Activated CD8-positive, alpha-beta memory T cell treated with anti-CD3 and anti-CD28 coated beads for 48 hours (primary cell): ENCODE results near the gene BICDL2.

Experiments used
- DNase-seq, 3 experiments: peaks; one replicate each; pipeline ENCODE4 v3.0.0-alpha.2; 2020; ENCODE audit warnings: low read depth in 2 of 3, low spot score in 2 of 3

Gene BICDL2

GRCh38 chr16:3049921-3050481, 13.3 kb upstream of the BICDL2 start:
- no peak for DNase-seq

DNA sequence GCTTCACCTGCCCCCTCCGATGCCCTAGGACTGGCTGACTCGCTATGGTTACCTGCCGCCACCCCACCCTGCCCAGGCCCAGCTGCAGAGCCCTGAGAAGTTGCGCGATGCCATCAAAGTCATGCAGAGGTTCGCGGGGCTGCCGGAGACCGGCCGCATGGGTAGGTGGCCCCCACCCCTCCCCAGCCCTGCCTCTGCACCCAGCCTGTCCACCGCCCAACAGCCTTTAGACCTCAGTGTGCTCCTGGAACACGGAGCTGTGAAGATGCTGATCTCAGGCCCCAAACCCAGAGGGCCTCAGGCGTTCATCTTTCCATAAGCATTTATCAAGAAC, 10.6 kb upstream of the BICDL2 start:
- no peak for DNase-seq

DNA sequence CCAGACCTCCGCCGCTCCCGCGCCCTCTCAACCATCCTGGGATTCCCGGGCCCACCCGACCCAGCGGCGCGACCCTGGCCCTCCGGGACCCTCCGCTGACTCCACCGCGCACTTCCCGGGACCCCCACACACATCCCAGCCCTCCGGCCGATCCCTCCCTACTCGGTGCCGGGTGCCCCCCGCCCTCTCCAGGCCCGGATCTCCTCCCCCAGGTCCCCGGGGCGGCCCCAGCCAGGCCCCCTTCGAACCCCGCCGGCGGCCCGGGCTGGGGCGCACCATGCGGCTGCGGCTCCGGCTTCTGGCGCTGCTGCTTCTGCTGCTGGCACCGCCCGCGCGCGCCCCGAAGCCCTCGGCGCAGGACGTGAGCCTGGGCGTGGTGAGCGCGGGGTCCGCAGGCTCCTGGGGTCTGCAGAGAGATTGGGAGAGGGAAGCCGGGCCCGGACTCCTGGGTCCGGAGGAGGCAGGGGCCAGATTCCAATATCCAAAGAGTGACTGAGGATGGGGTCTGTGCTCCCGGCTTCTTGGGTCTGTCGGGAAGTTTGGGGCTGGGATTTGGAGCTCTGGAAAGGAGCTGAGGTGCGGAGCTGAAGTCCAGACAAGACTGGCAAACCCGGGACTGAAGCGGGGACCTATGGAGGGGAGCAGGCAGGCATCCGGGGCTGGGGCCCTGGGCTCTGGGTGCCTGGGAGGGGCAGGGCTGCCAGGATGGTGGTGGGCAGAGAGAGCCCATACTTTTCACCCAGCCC, 10.1 kb upstream of the BICDL2 start:
- no peak for DNase-seq

DNA sequence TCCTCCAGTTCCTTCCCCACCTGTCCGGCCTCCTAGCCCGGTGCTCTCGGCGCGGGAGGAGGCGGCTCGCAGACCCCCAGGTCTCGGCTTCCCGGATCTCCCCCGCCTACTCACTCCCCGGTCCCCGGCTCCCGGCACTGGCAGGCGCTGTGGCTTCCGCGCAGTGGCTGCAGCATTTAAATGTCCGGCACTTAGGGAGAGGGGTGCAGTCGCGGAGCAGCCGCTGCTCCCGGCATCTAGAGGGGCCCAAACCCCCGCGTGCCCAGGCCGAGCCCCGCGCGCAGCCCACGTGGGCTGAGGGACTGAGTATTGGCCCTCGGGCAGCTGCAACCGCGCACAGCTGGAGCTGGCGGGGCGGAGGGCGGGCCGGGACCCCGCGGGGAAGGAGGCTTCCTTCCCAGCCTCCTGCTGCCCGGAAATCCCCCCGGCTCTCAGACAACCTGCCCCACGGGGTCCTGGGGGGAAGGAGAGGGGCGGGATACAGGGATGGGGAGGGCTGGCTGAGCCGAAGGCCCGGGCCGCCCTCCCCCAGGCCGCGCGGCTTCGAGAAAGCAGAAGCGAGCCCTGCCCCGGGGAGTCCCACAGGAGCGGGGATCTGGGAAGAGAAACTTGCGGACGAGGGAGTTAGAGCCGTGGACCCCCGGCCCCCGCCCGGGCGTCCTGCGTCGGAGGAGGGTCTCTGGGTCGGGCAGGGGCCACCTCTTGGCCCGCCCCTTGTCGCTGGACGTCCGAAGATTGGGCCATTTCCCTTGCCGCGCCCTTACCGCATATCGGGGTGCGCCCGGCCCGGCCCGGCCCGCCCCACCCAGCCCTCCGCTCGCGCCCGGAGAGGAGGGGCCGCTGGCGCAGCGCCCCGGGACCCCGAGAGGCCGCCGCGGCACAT, 9.3 kb upstream of the BICDL2 start, which contains the start of gene MMP25:
Gene MMP25 (plus strand): TSS at position 804 of the 883 bp plus-strand sequence. CDS start 357 bp downstream, outside the sequence.
- no peak for DNase-seq

DNA sequence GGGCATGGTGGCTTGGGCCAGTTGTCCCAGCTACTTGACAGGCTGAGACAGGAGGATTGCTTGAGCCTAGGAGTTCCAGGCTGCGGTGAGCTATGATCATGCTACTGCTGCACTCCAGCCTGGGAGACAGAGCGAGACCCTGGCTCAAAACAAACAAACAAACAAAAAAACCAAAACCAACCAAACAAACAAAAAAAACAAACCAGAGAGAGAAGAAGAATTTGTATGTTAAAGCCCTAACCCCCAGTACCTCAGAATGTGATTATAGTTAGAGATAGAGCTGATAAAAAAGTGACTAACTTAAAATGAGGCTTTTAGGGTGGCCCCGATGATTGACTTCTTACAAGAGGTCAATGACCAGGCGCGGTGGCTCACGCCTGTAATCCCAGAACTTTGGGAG, 8.0 kb upstream of the BICDL2 start:
- DNase-seq: no peak

GRCh38 chr16:3042376-3042775, 5.6 kb upstream of the BICDL2 start:
- no peak for DNase-seq

- no peak for DNase-seq
These were observed 2.2 kb upstream of the BICDL2 start for GRCh38 chr16:3038896-3039295.

GRCh38 chr16:3038256-3038655, 1.5 kb upstream of the BICDL2 start:
- DNase-seq: no peak

GRCh38 chr16:3035972-3036725, 595 bp downstream of the BICDL2 start:
- DNase-seq: no peak

GRCh38 chr16:3035289-3035971, 1.3 kb downstream of the BICDL2 start:
- no peak for DNase-seq

GRCh38 chr16:3032624-3033023, 4.1 kb downstream of the BICDL2 start:
- no peak for DNase-seq

DNA sequence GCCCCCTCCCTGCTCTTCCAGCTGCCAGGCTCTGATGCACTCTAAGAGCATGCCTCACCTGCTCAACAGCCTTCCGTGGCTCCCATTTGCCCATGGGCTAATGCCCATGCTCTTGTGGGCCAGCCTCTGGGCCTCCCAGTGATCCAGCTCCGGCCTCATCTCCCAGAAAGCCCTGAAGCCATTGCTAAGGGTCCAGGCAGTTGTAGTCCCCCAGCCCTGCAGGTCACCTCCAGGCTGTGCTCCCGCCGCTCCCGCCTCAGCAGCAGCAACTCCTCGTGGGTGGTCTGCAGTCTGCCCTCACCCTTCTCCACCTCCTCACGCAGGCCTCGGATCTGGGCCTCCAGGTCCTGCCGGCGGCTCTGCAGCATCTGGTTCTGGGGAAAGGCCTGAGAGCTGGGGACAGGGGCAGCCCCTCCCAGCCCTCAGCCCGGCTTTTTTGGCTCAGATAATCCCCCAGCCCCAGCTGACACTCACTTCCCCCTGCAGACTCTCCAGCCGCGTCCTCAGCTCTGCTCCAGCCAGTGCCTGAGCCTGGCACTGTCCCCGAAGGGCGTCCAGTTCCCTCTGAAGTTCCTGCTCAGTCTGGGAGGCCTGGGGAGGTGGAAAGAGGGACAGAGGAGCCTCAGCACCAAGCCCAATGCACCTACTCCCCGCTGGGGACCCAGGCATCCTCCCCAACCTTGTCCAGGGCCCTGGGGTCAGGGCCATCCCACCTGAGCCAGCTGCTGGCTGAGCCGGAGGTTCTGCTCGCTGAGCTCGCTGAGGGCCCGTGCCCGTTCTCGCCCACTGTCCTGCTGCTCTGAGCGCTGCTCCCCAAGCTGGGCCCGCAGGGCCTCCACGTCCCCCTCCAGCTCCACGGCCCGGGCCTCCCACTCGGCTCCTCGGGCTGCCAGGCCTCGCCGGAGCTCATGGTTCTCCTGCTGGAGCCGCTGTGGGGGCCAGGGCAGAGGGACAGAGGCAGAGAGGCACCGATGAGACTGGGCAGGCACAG, 6.2 kb downstream of the BICDL2 start:
- DNase-seq: no peak

DNA sequence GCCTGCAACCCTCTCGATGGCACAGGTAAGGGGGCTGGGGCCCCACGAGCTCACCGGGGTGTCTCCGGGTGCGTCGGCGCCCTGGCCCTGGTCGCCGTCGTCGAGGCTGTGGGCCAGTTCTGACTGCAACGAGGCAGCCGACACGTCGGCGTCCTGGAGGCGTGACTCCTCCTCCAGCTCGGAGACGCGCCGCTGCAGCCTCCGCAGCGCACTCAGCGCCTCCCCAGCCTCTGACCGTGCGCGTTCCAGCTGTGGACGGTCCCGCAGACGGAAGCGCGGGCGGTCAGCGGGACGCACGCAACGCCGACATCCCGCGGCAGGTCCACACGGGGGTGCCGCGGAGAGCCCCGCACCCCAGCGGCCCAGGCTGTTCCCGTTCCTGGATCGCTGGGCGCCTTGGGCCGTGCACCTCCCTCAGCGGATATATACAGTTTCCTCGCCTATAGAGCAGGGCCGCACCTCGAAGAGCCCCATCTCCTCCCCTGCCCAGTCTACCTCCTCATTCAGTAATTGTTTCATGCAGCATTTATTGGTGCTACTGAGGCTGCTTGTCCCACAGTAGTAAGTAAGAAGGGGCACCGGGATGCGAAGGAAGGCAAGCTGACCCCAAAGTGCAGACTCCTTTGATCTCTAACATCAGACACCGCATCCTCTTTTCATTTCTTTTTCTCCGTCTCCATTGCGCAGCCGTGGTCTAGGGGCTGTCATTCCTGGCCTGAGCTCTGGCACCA, 7.1 kb downstream of the BICDL2 start:
- no peak for DNase-seq

DNA sequence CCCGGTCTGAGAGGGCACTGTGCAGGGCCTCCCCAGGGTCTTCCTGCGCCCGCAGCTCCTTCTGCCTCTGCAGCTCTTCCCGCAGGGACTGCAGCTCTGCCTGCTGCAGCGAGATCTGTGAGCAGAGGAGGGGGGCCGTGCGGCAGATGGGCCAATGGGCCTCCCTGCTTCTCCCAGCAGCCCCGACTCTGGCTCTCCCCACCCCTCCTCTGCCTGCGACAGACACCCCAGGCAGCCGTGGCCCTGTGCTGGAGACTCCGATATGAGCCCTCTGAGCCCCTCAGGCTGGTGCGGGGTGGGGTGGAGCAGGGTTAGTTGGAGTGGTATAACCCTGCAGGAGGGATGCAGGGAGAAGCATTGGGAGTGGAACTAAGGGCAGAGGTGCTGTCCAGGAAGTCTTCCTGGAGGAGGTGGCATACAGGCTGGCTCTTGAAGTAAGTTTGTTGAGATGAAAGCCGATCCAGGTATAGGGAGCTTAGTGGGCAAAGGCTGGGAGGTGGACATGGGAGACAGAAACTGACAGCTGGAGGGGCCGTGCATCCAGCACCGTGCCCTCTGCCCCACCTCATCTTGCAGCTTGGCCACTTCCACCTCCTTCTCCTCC, 7.9 kb downstream of the BICDL2 start:
- no peak for DNase-seq

DNA sequence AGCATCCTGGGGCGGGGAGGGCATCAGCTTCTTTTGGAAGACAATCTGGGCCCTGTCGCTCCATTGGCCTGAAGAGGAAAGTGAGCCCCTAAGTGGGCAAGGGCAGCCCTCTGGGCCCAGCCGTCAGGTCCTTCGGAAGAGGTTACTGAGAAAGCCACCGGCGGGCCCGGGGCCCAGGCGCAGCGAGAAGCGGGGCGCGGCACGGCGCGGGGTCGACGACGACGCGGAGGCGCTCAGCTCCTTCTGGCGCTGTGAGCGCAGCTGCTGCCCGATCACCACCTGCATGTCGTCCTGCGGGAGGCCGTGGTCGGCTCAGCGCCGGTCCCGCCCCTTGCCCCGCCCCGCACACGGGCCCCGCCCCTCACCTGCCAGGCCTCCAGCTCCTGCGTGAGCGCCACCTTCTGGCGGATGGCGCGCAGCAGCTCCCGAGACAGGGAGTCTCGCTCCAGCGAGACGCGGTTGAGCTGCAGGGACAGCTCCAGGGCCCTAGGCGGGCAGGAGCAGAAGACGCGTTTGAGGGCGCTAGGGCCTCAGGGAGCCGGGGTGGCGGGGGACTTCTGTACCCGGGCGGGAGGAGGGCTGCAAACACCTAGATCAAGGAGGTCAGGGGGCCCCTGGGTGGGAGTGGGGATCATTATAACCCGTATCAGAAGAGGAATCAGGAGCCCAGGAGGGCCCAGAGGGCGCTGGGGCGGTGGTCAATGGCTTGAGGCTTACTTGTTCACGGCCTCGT, 8.6 kb downstream of the BICDL2 start:
- peak; percentile 68 to 91 (median 83) for DNase-seq

- no peak for DNase-seq
These were observed 9.3 kb downstream of the BICDL2 start for GRCh38 chr16:3027489-3027795.

GRCh38 chr16:3026609-3027488, 9.9 kb downstream of the BICDL2 start:
- no peak for DNase-seq
